SK-N-SH treated with all-trans-retinoic acid at 6 μM for 48 hours (cell line): ENCODE results near the gene PDE4B.

Experiments used
- POU6F1 ChIP-seq: fragments of 250-450 bp; sonication (Bioruptor Pico); IDR thresholded peaks from 2 replicates; pipeline ENCODE4 v1.8.0; 2021; ENCODE audit warnings: low read depth, mild to moderate bottlenecking, moderate library complexity, borderline replicate concordance
- PPARA ChIP-seq: fragments of 250-450 bp; sonication (Bioruptor Pico); IDR thresholded peaks from 2 replicates; pipeline ENCODE4 v1.5.0; 2020; ENCODE audit warnings: mild to moderate bottlenecking, borderline replicate concordance
- TF ChIP-seq, protein P1 (sequence below): fragments of 250-450 bp; sonication (Bioruptor Pico); IDR thresholded peaks from 2 replicates; pipeline ENCODE4 v1.8.0; 2020; ENCODE audit warnings: mild to moderate bottlenecking, moderate library complexity, borderline replicate concordance

- TF ChIP-seq PPARA (CRISPR knock-in tag) (no peak), POU6F1 (CRISPR knock-in tag) (no peak)
- TF ChIP-seq, protein P1, sequence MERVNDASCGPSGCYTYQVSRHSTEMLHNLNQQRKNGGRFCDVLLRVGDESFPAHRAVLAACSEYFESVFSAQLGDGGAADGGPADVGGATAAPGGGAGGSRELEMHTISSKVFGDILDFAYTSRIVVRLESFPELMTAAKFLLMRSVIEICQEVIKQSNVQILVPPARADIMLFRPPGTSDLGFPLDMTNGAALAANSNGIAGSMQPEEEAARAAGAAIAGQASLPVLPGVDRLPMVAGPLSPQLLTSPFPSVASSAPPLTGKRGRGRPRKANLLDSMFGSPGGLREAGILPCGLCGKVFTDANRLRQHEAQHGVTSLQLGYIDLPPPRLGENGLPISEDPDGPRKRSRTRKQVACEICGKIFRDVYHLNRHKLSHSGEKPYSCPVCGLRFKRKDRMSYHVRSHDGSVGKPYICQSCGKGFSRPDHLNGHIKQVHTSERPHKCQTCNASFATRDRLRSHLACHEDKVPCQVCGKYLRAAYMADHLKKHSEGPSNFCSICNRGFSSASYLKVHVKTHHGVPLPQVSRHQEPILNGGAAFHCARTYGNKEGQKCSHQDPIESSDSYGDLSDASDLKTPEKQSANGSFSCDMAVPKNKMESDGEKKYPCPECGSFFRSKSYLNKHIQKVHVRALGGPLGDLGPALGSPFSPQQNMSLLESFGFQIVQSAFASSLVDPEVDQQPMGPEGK: no peak
These were observed 48.0 kb downstream of the PDE4B start for GRCh38 chr1:65840683-65841082.
